Aorta (tissue), 5 donors: ENCODE results near the gene AGR2. TPM values are rescaled to one million over a fixed set of nuclear protein-coding genes. Genes with fewer than 3 reads are reported as not detected.
"Not testable (repeated sequence)": the region's sequence is repeated elsewhere in the genome, so short reads cannot be mapped to it uniquely, and the experiment has no call there.

Experiments
- ATAC-seq: fragments of 200-7000 bp; cut with Tn5 transposase; one replicate; pipeline ENCODE4 v1.9.1; 2022; ENCODE audit warnings: moderate library complexity; ENCODE audit not compliant: low FRiP score
- DNase-seq, 2 donors: peaks; one replicate each; pipeline ENCODE4 v3.0.0-alpha.2; 2020
- H3K27ac ChIP-seq, 2 donors: one replicate each; pipeline ENCODE4 v1.5.1; 2013; ENCODE audit warnings: low read length in 2 of 2, mild to moderate bottlenecking in 2 of 2, moderate library complexity in 2 of 2, control low read depth in 1 of 2, inconsistent platforms in 1 of 2, low read depth in 1 of 2
- H3K27me3 ChIP-seq, 2 donors: one replicate each; pipeline ENCODE4 v1.6.1; 2013; ENCODE audit warnings: control low read depth in 1 of 2, low read length in 1 of 2, mild to moderate bottlenecking in 1 of 2, moderate library complexity in 1 of 2; ENCODE audit not compliant: insufficient read depth in 2 of 2, control insufficient read depth in 1 of 2
- H3K36me3 ChIP-seq, 2 donors: one replicate each; pipeline ENCODE4 v1.6.1; 2013; ENCODE audit warnings: control low read depth in 1 of 2, low read length in 1 of 2, mild to moderate bottlenecking in 1 of 2; ENCODE audit not compliant: insufficient read depth in 2 of 2, control insufficient read depth in 1 of 2
- H3K4me1 ChIP-seq, 2 donors: one replicate each; pipeline ENCODE4 v1.6.1; 2013; ENCODE audit warnings: low read length in 2 of 2, control low read depth in 1 of 2, mild to moderate bottlenecking in 1 of 2, moderate library complexity in 1 of 2; ENCODE audit not compliant: insufficient read depth in 2 of 2, control insufficient read depth in 1 of 2
- H3K4me3 ChIP-seq, 2 donors: one replicate each; pipeline ENCODE4 v1.5.1; 2013; ENCODE audit warnings: low read length in 2 of 2, control low read depth in 1 of 2, mild to moderate bottlenecking in 1 of 2
- H3K9me3 ChIP-seq: one replicate; pipeline ENCODE4 v1.6.1; 2013; ENCODE audit warnings: mild to moderate bottlenecking, low read length; ENCODE audit not compliant: control insufficient read depth
- WGBS, 2 donors: extraction: QIAGEN DNeasy Blood & Tissue Kit; methylation state at CpG; one replicate each; pipeline ENCODE4 v1.1.7; 2013; 5-methylcytosine and 5-hydroxymethylcytosine counted together
- intact Hi-C, 2 donors: fragments of 100-400 bp; cut with DNase I; formaldehyde crosslinking; loops; one replicate each; pipeline versions ENCODE4 v1.14.2 to v1.15.0; 2022
- polyA plus RNA-seq, 2 donors: library from polyadenylated mRNA; stranded (reverse); fragments of 200-250 nt; gene quantifications; one replicate each; pipeline ENCODE4 v1.2.3, GENCODE V29; 2013
- total RNA-seq, 2 donors: library from RNA; stranded (reverse); fragmentation: NEBNext Ultra II Directional; extraction: Animal tissue kit (Norgen Biotek cat#: 25700); gene quantifications; one replicate each; pipeline ENCODE4 v1.2.1, GENCODE V29; 2021
- donor health status: healthy with polysubstance abuse.
- donor health status: Bipolar disorder and iron deficiency.
- donor health status: DM: no; HTN: no; CAD: no.
- donor health status: DM: no; HTN: no; CAD: no.
- donor health status: DM: yes; HTN: yes; CAD: no.

AGR2 gene
- total and polyA plus RNA-seq, 4 donors = 0.10 to 19.8 TPM; not detected in 2

- Histone ChIP-seq H3K4me1 (no peaks in the 10 kb centered on the region), H3K27ac (no peak overlapping the region), H3K36me3 (no peaks in the 10 kb centered on the region), H3K27me3 (no peaks in the 10 kb centered on the region), H3K4me3 (no peak overlapping the region), H3K9me3 (no peaks in the 10 kb centered on the region)
- ATAC-seq (no peak), DNase-seq (no peak)
- intact Hi-C loops = no loop called here
Observed at GRCh38 chr7:16774986-16775385, 29.8 kb downstream of the AGR2 start.

DNA sequence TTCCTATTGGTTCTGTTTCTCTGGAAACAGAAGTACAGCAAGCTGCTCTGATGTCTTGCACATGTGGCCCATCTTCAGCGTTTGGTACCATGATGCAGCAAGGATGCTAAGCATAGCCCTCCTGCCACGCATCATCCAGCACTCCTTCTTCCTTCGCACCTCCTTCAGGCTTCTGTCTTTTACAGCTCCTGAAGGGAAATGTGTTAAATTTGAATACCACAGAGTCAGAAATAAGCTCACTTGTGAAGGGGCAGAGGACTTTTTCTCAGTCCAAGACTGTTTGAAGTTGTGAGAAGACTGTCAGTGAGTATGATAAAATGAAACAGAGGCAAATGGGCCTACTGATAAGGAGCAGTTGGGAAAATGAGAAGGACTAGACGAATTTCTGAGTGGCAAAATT is 30.5 kb downstream of the AGR2 start:
- Histone ChIP-seq H3K4me1 (no peaks in the 10 kb centered on the region), H3K36me3 (no peaks in the 10 kb centered on the region), H3K4me3 (no peak overlapping the region), H3K9me3 (no peaks in the 10 kb centered on the region), H3K27ac (no peak overlapping the region), H3K27me3 (no peaks in the 10 kb centered on the region)
- intact Hi-C loops = no loop called here
- 92 to 94% methylated on average over 4 of the region's 4 CpGs for WGBS, 2 donors
- ATAC-seq = no peak
- DNase-seq = no peak

DNA sequence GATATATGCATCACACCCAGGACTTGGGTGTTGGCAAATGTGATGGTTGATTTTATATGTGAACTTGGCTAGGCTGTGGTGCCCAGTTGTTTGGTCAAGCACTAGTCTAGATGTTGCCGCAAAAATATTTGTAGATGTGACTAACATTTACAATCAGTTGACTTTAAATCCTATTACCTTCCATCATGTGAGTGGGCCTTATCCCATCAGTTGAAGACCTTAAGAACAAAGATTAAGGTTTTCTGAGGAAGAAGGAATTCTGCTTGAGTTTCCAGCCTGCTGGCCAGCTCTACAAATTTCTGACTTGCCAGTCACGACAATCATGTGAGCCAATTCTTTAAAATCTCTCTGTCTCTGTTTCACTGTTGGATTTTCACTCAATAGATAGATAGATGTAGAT is 30.9 kb downstream of the AGR2 start:
- DNase-seq (no peak), ATAC-seq (no peak)
- no peaks in the 10 kb centered on the region for H3K36me3 ChIP-seq
- no peaks in the 10 kb centered on the region for H3K27me3 ChIP-seq
- H3K4me3 ChIP-seq = no peak overlapping the region
- H3K9me3 ChIP-seq = no peaks in the 10 kb centered on the region
- no peak overlapping the region for H3K27ac ChIP-seq
- WGBS, 2 donors = 86 to 94% methylated on average over 2 of the region's 2 CpGs
- intact Hi-C loops = no loop called here
- H3K4me1 ChIP-seq = no peaks in the 10 kb centered on the region

DNA sequence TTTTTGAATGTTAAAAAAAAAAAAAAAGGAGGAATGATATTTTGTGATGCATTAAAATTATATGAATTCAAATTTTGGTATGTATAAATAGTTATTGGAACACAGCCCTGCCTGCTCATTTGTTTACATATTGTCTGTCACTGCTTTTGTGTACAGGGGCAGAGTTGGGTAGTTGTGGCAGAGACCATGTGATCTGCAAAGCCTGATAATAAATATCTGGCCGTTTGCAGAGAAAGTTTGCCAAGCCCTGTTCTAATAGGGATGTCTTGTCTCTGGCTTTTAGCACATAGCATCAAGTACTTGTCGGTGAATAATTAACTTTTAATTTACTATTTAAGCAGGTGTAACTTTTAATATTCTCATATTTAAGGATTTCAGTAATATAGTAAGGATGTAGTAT is 31.5 kb downstream of the AGR2 start:
- DNase-seq (no peak), ATAC-seq (no peak)
- intact Hi-C loops = no loop called here
- H3K36me3 ChIP-seq = no peaks in the 10 kb centered on the region
- no peaks in the 10 kb centered on the region for H3K9me3 ChIP-seq
- no peaks in the 10 kb centered on the region for H3K27me3 ChIP-seq
- H3K4me3 ChIP-seq = no peak overlapping the region
- H3K27ac ChIP-seq = no peak overlapping the region
- no peaks in the 10 kb centered on the region for H3K4me1 ChIP-seq
- WGBS, 2 donors = 58 to 59% methylated on average over 2 of the region's 2 CpGs

DNA sequence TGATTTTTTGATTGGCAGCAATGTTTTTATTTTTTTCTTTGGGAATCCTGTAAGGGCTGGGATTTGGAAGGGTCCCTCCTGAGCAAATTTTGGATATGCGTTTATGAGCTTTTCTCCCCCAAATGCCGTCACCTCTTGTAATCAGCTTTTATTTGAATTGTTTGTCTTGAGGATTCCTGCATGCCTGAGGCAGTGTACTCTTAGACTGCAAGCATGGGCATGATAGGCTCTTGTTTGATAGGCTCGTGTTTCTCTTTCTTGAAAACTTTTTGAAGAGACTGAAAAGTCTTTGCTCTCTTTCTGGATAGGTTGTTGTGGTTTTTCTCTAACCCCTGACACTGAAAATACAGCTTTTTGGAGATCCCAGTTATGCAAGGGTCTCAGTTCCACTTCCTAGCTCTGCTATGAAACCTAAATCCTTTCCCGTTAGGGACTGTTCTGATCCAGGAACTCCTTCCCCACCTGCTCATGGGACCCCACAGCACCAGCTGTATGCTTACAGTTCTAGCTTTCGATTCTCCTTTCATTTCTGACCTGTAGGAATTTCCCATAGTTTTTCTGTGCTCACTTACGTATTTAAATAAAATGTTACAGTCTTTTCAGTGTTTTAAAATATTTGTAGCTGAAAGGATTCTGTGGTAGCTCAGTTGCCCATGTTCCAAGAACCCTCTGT is 34.0 kb downstream of the AGR2 start:
- ATAC-seq (no peak), DNase-seq (no peak)
- no peak overlapping the region for H3K27ac ChIP-seq
- H3K4me1 ChIP-seq = no peaks in the 10 kb centered on the region
- no peaks in the 10 kb centered on the region for H3K27me3 ChIP-seq
- intact Hi-C loops = no loop called here
- WGBS, 2 donors = 76 to 80% methylated on average over 6 of the region's 6 CpGs
- H3K4me3 ChIP-seq = no peak overlapping the region
- H3K9me3 ChIP-seq = no peaks in the 10 kb centered on the region
- no peaks in the 10 kb centered on the region for H3K36me3 ChIP-seq

DNA sequence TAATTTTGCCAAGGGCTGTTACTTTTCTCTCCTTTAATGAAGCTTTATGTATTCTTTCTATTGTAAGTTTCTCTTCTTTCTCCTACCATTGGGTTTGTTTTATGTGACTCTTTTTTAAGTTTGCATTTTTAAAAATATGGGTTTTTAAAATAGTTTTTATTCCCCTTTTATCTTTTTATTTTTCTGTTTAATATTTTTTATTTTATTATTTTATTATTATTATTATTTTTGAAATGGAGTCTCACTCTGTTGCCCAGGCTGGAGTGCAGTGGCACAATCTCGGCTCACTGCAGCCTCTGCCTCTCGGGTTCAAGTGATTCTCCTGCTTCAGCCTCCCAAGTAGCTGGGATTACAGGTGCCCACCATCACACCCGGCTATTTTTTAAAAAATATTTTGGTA is 34.8 kb downstream of the AGR2 start:
- H3K36me3 ChIP-seq, H3K4me1 ChIP-seq, H3K9me3 ChIP-seq, H3K4me3 ChIP-seq, ATAC-seq, H3K27ac ChIP-seq, intact Hi-C loops, DNase-seq, H3K27me3 ChIP-seq: not testable (repeated sequence)
- 93 to 98% methylated on average over 3 of the region's 3 CpGs for WGBS, 2 donors

- ATAC-seq (no peak), DNase-seq (no peak)
- 82 to 83% methylated on average over 2 of the region's 2 CpGs for WGBS, 2 donors
- Histone ChIP-seq H3K27me3 (no peaks in the 10 kb centered on the region), H3K36me3 (no peaks in the 10 kb centered on the region), H3K27ac (no peak overlapping the region), H3K4me3 (no peak overlapping the region), H3K4me1 (no peaks in the 10 kb centered on the region), H3K9me3 (no peaks in the 10 kb centered on the region)
- intact Hi-C loops = no loop called here
Observed at GRCh38 chr7:16765436-16765859, 39.4 kb downstream of the AGR2 start.

DNA sequence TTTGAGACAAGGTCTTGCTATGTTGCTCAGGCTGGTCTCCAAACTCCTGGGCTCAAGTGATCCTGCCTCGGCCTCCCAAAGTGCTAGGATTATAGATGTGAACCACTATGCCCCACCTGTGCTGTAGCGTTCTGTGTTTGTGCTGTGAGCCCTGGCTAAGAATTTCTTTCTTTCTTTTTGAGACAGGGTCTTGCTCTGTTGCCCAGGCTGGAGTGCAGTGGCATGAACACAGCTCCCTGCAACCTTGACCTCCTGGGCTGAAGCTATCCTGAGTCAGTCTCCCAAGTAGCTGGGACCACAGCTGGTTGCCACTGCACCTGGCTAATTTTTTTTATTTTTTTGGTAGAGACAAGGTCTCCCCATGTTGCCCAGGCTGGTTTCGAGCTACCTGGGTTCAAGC is 39.9 kb downstream of the AGR2 start:
- no peak overlapping the region for H3K4me3 ChIP-seq
- no peak overlapping the region for H3K27ac ChIP-seq
- H3K36me3 ChIP-seq = no peaks in the 10 kb centered on the region
- no peaks in the 10 kb centered on the region for H3K4me1 ChIP-seq
- no peaks in the 10 kb centered on the region for H3K27me3 ChIP-seq
- ATAC-seq (no peak), DNase-seq (no peak)
- intact Hi-C loops = no loop called here
- WGBS, 2 donors = 94 to 98% methylated on average over 3 of the region's 3 CpGs
- H3K9me3 ChIP-seq = no peaks in the 10 kb centered on the region

GRCh38 chr7:16762177-16762576 is 42.6 kb downstream of the AGR2 start:
- Histone ChIP-seq H3K4me3 (no peak overlapping the region), H3K27me3 (no peaks in the 10 kb centered on the region), H3K4me1 (no peaks in the 10 kb centered on the region), H3K27ac (no peak overlapping the region), H3K36me3 (no peaks in the 10 kb centered on the region), H3K9me3 (no peaks in the 10 kb centered on the region)
- ATAC-seq (no peak), DNase-seq (no peak)
- WGBS, 2 donors = 93 to 94% methylated on average over 4 of the region's 4 CpGs
- intact Hi-C loops = no loop called here
